GM21423 (cell line): ENCODE data around the gene MMEL1.
"Not testable (repeated sequence)": the region's sequence is repeated elsewhere in the genome, so short reads cannot be mapped to it uniquely, and the experiment has no call there.

Experiments
- ATAC-seq: cut with Tn5 transposase; IDR thresholded peaks from one replicate; pipeline ENCODE4 v1.9.1; 2021; ENCODE audit warnings: mild to moderate bottlenecking, moderate library complexity; ENCODE audit not compliant: unreplicated experiment

Gene MMEL1

DNA sequence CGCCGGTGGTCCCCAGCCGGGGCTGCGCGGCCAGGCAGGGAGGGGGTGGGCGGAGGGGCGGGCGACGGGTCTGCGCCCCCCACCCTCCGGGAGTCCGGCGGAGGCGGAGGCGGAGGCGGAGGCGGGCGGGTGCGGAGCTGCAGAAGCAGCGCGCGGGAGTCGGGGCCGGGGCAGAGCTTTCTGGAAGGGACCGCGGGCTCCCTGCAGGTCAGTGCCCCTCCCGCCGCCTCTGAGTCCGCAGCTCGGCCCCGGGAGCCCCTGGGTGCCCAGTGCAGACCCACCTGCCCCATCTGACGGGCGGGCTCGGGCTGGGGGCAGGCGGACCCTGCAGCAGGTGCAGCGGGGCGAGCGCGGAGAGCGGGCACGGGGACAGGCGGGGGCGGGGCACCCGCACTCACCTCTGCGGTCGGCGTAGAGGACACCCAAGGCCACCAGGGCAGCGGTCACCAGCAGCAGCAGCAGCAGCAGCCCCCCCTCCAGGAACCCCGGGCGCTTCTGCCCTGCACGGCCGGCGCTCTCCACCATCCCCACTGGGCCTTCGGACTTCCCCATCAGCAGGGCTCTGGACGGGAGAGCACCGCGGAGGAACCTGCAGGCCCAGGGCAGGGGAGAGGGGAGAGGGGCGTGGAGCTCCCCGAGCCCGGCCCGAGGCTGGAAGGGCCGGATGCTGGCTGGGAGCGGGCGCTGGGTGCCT is 3.7 kb downstream of the MMEL1 start:
- no peak for ATAC-seq

DNA sequence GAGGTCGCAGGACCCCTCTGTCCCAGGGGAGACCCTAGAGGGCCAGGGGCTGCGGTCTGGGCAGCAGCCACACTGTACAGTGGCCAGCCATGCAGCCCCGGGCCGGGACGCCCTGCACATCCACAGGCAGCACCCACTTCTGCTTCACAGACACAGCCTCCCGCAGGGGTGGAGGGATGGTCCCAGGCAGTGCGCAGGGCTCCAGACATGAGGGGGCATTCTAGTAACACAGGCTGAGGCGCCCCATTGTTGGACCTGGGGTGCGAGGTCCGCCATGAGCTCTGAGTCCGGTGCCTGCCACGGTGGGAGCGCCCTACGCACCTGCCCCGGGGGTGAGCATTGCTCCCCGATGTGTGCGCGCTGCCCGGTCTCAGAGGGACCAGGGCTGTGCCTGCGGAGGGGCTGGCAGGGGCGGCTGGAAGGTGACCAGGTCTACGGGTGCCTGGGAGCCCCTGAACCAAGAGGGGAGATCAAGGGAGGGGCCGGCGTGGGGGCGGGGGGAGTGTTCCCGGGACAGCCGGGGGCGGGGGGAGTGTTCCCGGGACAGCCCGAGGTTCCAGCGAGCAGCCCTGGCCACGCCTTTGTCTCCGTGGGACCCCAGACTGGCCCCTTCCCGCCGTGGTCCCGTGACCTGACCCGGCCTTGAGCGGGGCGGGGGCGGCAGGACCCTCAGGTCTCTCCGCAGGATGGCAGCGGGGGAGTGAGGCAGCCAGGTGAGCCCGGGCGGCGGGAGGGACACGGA is 4.5 kb downstream of the MMEL1 start:
- ATAC-seq, result no peak

DNA sequence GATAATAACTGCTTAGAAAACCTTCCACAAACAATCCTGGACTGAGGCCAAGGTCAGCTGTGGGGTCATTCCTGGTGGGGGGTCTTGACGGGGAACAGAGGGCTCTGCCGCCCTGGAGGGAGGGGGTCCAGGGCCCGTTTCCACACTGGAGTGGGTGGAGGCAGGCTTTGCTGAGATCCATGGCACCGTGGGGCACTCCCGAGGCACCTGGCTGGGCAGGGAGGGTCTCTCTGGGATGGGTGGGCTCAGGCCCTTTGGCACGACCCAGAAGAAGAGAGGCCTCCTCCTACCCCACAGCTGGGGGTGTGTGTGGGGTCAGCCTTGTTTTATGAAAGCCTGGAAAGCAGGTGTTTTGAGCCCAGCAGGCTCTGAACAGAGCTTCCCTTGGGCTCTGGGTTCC is 5.1 kb downstream of the MMEL1 start:
- ATAC-seq, result no peak

DNA sequence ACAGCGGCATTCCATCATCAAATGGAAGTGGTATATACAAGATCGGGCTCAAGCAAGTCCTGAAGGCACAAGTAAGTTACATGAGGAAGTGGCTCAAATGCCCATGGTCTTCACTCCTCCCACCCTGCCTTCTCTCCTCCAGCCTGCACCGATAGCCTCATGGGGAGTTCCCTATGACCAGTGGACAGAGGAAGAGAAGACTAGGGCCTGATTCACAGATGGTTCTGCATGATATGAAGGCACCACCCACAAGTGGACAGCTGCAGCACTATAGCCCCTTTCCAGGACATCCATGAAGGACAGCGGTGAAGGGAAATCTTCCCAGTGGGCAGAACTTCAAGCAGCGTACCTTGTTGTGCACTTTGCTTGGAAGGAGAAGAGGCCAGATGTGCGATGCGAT is 7.1 kb downstream of the MMEL1 start:
- ATAC-seq, result not testable (repeated sequence)

DNA sequence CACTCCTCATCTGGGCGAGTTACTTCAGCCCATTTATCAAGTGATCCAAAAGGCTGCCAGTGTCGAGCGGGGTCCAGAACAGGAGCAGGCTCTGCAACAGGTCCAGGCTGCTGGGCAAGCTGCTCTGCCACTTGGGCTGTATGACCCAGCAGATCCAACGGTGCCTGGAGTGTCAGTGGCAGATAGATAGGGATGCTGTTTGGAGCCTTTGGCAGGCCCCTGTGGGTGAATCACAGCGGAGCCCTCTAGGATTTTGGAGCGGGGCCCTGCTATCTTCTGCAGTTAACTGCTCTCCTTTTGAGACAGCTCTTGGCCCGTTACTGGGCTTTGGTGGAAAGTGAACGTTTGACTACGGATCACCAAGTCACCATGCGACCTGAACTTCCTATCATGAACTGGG is 7.5 kb downstream of the MMEL1 start:
- no peak for ATAC-seq

DNA sequence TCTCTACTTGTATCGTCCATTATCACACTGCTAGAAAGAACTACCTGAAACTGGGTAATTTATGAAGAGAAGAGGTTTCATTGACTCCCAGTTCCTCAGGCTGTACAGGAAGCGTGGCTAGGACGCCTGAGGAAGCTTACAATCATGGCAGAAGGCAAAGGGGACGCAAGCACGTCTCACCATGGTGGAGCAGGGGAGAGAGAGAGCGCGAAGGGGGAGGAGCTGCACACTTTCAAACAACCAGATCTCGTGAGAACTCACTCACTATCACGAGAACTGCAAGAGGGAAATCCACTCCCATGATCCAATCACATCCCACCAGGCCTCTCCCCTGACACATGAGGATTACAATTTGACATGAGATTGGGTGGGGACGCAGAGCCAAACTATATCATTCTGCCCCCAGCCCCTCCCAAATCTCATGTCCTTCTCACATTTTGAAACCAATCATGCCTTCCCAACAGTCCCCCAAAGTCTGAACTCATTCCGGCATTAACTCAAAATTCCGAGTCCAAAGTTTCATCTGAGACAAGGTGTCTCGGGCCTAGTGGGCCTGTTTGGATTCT is 8.0 kb downstream of the MMEL1 start:
- no peak for ATAC-seq

DNA sequence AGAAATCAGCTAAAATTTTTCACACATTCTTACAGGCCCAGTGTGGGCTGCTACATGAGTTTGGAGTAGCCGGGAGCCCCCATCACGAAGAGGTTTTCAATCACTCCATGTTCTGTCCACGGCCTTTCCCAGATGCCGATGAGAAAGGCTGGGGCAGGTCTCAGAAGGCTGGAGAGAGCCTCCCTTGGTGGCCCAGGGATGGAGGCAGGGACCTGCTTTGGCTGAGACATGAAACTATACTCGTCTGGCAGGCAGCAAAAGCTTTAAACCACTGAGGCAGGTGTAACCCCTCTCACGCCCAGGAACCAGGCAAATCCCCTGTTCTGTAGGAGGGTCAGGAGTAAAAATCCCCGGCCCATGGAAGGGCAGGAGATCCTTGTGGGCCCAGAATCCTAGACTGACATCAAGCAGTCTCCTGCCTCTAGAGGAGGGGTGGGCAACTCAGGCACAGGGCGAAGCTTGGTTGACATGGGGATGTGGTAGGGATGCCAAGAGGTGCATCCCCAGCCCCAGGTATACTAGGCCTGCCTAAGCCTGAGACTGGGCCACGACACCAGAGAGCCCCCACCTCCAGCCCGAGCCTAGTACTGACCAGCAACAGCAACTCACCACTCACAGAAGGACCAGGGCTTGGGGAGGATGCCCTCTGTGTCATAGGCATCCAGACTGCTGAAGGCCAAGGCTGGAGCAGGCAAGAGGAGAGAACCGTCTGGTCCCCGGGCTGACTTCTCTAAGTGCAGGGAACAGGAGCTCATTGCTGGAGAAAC is 9.1 kb downstream of the MMEL1 start:
- no peak for ATAC-seq

DNA sequence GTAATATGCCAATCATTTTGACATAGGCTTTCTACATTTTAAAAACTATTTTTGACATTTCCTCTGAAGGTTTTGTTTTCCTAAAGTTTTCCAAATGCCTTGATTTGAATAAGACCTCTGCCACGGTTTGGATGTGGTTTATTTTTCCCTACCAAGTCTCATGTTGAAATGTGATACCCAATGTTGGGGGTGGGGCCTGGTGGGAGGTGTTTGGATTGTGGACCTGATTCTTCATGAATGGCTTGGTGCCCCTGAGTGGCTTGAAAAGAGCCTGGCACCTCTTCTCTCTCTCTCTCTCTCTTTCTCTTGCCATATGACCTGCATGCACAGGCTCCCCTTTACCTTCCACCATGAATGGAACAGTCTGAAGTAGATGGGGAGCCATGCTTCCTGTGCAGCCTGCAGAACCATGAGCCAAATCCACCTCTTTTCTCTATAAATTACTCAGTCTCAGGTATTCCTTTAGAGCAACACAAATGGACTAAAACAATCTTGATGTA is 14.8 kb downstream of the MMEL1 start:
- no peak for ATAC-seq

DNA sequence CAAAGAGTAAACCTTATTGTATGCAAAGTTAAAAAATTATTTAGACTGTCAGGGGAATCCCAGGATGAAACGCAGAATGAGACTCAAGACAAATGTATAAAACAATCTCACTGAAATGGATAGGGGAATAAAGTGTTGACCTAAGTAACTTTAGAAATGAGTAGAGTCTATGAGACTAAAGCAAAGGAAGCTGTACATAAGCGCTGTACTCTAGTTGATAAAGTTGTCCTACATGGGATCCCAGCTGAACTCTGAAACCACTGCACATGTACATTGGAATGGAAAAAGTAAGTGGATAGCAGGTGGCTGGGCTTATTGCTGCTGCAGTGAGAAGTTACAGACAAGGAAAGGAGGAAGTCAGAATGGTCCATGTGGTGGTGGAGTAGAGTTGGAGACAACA is 18.7 kb downstream of the MMEL1 start:
- ATAC-seq, result no peak

DNA sequence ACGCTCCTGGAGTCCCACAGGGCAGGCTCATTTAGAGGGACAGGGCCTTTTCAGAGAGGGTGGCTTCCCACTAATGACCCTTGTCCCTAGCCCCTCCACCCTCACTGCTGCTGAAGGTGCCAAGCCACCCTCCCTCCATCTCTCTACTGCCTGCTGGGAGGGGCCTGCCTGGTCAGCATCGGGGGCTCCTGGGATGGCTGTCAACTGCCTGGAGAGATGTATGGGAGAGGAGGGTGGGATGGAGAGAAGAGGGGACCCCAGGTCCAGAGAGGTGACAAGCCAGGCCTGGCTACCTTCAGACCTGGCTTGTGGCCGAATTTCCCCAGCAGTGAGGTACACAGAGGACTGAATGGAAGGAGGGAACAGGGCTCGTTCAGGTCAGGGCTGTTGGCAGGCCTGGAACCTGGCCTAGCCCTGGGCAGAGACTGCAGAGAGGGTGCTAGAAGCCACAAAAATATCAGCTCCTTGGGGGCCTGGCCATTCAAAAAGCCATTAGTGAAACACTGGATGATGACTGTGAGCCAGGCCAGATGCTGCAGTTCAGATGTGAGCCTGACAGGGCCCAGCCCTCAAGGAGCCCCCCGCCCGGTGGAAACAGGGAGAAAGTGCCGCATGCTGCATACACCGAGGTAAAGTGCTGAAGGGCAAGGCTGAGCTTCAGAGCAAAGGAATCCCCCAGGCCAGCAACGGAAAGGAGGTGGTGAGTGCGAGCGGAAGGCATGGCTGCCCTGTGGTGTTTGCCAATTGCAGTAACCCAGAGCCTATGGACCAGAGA is 20.0 kb downstream of the MMEL1 start:
- ATAC-seq, result no peak

DNA sequence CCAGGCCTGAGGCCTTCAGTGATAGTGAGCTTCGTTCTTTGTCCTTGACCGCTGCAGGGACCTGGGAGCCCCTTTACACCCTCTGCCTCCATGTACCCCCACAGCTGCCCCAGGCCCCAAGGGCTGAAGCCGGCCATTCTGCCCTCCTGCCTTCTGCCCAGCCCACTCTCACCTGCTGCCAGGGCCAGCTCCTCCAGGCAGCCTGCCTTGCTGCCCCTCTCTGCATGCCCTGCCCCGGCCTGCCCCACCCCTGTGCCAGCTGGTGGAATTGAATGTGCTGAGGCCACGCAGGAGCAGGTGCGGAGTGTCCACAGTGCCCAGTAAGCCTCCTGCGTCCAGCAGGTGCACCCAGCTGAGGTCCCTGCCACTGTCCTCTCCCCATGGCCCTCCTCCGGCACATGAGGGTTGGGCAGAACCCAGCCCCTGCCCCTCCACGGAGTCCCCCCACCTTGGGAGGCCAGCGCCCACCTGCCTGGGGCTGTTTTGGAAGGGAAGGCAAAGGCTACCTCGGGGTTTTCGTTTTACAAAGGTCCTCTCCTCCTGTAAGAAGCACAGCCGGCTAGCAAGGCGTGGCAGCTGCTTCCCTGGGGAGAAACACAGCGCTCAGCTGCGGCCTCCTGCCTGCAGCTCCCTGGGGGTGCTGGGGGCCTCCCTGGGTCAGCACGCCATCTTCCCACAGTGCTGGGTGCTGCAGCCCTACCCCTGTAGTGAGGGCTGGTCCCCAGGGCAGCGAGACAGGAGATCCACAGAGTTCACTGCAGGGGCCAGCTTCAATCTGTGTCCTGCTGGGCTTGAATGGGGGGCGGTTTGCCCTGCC is 21.0 kb downstream of the MMEL1 start:
- no peak for ATAC-seq

DNA sequence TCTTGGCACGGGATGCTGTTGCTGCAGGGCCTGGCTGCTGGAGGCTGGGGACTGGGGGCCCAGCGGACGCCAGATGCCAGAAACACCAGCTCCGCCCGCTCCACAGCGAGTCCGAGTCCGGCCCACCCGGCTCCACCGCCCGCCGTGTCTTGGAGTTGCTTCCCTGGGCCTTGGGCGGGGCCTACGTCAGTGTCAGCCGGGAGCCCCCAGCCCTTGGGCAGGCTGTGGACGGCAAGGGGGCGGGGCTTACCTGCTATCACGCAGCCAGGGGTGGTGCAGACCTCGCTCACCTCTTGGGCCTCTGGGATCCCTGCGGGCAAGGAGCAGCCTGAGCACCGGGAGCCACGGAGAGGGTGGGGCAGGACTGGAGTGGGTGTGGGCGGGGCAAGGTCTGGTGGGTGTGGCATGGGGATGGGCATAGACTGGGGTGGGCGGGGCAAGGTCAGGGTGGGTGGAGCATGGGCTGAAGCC is 21.8 kb downstream of the MMEL1 start:
- ATAC-seq, result no peak

DNA sequence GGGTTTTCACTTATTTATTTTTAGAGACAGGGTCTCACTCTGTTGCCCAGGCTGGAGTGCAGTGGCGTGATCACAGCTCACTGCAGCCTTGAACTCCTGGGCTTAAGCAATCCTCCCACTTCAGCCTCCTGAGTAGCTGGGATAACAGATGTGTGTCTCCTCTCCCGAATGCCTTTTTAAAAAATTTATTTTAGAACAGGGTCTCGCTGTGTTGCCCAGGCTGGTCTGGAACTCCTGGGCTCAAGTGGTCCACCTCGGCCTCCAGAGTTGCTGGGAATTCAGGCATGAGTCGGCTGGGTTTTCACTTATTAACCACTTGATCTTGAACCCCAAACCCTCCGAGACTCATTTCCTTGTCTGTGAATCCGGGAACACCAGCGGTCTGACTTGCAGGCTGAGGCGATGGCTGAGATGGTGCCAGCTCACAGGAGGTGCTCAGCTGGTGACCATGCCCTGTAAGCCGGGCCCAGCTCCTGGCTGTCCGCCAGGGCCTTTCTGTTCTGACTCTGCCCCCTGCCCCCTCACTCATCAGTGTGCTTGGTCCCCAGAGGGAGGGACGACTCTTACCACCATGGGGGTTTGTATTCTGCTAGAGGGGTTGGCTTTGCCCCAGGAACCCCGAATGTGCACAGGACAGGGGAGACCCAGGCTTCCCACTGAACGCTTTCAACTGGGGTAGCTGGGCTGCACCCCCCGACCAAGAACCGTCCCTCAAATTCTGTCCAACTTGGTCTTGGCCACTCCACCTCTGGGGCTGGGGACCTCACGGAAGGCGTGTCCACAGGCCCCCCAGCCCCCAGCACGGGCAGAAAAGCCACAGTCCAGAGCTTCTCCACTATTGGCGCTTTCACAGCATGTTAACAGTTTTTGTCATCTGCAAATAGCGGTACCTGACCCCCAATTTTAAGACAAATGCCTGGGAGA is 22.5 kb downstream of the MMEL1 start:
- no peak for ATAC-seq

DNA sequence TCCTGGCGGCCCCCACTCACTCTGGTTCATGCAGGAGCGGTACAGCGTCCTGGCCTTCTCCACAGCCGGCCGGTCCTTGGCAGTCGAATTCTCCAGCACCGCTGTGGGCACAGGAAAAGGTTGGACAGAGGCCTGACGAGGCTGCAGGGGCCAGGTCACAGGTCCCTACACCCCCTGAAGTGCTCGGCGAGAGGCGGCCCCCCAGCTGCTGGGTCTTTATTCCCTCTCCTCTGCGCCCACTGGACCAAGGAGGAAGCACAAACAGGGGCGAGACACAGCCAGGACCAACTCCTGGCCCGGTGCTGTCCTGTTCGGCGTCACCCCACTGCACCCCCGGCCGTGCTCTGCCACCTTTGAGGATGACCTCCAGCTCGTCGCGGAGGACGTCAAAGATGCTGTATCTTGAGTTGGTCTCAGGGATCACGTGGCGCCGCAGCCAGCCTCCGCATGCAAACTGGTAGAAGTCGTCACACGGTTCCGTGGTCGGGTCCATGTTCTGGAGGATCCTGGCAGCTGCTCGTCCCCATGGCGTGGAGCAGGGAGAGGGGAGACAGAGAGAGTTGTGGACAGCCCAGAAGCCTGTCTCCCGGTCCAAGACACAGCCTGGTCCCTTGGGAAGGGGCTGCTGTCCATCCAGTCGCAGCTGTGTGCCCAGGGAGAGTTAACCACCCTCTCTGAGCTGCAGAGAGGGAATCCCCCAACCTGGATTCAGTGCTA is 23.3 kb downstream of the MMEL1 start:
- ATAC-seq, result no peak

DNA sequence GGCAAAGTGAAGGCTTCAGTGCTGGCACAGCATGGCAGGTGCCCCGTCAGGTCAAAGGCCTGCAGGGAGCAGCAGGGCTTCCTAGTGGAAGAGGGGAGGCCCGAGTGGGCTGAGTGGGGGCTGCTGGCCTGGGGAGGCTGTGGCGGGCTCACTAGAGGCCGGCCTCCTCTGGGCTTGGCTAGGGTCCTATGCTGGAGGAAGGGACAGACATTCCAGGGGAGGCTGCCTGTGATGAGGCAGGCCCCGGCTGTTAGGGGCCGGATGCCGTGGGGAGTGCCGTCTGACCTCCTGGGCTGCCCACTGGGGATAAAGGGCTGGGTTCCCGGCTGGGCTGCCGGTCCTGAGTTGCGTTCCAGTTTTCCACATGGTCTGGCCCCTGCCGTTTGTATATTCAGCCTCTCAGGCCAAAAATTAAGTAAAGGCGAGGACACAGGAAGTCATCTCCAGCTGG is 25.1 kb downstream of the MMEL1 start:
- ATAC-seq, result no peak

DNA sequence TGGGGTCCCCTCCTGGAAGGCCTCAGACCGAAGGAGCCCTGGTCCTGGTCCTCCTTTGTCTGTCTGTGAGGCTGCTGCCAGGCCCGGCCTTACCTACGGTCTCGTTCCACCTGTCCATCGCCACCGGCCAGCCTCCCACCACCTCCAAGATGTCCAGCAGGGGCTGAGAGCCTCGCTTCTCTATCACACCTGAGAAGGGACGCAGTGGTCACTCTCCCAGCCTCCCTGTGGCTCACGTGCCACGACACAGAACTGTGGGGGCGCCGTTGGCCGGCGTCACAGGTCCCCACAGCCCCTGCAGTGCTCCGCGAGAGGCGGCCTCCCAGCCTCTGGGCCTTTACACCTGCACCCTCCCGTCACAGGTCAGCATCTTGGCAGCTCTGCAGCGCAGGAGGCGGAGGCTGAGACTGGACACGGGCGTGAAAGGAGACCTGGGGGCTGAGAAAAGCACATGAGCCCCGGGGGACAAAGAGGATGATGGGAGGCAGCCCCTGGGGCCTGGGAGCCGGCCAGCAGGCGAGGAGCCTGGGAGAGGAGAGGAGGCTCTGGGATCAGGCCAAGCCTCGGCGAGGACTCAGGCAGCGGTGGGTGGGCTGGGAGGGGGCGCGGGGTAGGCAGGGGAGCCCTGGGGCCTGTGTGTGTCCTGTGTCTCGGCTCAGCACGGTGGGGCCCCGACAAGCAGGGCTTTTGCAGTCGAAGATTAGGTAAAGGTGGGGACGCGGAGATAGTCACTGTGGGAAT is 25.8 kb downstream of the MMEL1 start:
- ATAC-seq, result no peak

DNA sequence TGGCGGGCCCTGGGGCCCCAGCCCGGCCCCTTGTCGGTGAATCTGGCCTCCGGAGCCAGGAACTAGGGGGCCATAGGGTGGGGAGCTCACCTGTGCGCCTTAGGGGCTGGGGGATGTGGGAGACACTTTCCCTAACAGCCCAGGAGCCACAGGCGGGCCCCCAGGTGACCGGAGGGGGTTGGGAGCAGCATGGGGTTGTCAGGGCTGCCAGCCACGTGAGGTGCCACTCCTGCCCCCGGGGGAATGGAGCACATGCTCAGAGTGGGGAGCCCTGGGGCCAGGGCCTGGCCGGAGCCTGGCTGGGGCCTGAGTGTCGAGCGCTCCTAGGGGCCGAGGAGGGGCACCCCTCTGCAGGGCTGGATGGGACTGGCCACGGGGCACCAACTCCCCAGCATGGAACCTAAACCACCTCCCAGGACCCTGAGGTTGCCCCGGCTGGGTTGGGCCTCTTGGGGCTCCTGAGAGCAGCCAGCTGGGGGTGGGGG is 26.4 kb downstream of the MMEL1 start:
- ATAC-seq, result no peak
